ENCODE measurements around the gene DOK7.

GRCh38 chr4:3512279-3512678 is 49.2 kb downstream of the DOK7 start:
- TF ChIP-seq, protein P1, sequence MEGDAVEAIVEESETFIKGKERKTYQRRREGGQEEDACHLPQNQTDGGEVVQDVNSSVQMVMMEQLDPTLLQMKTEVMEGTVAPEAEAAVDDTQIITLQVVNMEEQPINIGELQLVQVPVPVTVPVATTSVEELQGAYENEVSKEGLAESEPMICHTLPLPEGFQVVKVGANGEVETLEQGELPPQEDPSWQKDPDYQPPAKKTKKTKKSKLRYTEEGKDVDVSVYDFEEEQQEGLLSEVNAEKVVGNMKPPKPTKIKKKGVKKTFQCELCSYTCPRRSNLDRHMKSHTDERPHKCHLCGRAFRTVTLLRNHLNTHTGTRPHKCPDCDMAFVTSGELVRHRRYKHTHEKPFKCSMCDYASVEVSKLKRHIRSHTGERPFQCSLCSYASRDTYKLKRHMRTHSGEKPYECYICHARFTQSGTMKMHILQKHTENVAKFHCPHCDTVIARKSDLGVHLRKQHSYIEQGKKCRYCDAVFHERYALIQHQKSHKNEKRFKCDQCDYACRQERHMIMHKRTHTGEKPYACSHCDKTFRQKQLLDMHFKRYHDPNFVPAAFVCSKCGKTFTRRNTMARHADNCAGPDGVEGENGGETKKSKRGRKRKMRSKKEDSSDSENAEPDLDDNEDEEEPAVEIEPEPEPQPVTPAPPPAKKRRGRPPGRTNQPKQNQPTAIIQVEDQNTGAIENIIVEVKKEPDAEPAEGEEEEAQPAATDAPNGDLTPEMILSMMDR (IDR thresholded peaks at IDR 0.05): no peak
- TF ChIP-seq EP300 (IDR thresholded peaks at IDR 0.05): no peak
- no peak for TF ChIP-seq POLR2A (IDR thresholded peaks at IDR 0.05)

Data from sigmoid colon (tissue), 4 donors.